Stimulated activated CD4-positive, alpha-beta T cell treated with anti-CD3 and anti-CD28 coated beads, Interleukin-4, amount 100 ng/mL, for 4 hours (primary cell): ENCODE measurements around the gene ATAD3A.
"Not testable (repeated sequence)": the region's sequence is repeated elsewhere in the genome, so short reads cannot be mapped to it uniquely, and the experiment has no call there.

Experiments
- DNase-seq, 2 experiments: peaks; one replicate each; pipeline ENCODE4 v3.0.0-alpha.2; 2020

ATAD3A gene

DNA sequence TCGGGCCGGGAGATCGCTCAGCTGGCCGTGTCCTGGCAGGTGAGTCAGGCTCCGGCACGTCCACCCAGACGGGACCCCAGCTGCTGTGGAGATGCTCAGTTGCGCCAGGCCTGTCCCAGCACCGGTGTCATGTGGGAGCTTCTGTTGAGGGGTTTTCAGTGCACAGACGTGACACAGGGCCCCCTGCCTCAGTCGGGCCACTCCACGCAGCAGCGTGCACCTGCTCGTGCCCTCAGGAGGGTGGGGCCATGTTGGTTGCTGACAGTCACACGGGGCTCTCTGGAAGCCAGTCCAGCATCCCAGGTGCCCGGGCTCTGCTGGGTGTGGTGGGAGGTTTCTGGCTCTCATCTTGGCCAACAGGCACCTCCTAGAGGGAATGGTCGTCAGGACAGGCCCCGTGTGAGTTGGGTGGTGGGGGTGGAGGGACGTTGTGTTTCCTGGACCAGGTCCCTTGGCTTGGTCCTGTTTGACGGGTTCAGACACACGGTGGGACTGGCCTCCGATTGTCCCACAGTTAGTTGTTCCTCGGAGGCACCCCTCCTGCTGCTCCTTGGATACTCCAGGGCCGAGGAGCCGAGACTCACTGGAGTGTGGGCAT is 21.2 kb upstream of the ATAD3A start:
- DNase-seq = no peak

DNA sequence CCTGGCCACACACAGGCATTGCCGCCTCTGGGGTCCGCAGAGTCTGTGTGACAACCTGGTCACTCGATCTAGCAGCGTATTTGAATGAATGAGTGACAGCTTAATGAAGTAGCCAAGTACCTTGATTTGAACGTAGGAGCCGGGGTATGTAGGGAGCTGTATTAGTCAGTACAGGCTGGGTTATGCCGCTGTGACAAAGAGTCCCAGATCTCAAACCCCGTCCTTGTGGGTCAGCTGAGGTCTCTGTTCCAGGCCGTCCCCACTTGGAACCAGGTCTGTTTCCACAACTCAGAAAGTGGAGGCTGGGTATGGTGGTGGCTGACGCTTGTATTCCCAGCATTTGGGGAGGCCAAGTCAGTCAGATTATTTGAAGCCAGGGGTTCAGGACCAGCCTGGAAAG is 20.4 kb upstream of the ATAD3A start:
- no peak for DNase-seq

DNA sequence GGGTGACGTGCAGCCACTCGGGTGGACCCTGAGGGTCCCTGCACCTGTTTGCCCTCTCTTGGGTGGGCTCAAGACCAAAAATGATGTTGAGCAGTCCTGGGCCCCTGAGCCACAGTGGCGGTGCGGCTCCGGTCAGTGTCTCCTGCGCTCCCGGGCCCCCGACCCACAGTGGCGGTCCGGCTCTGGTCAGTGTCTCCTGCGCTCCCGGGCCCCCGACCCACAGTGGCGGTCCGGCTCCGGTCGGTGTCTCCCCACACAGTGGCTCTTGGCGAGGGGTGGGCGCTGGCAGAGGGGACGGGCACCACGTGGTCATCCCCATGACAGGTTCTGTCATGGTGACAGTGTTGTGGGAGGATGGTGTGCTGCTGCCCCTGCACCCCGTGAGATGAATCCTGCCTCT is 17.7 kb upstream of the ATAD3A start:
- not testable (repeated sequence) for DNase-seq

DNA sequence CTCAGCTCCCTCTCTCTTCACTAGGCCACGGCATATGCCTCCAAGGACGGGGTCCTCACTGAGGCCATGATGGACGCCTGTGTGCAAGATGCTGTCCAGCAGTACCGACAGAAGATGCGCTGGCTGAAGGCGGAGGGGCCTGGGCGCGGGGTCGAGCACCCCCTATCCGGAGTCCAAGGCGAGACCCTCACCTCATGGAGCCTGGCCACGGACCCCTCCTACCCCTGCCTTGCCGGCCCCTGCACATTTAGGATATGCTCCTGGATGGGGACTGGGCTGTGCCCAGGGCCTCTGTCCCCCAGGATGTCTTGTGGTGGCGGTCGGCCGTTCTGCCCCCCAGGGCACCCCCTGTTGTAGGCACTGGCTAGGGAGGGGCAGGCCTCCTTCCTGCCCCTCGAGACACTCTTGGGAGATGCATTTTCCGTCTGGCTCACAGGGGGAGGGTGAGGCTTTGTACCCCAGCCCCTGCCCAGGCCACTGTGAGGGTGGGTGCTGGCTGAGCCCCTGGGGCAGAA is 16.4 kb upstream of the ATAD3A start:
- DNase-seq = not testable (repeated sequence)

DNA sequence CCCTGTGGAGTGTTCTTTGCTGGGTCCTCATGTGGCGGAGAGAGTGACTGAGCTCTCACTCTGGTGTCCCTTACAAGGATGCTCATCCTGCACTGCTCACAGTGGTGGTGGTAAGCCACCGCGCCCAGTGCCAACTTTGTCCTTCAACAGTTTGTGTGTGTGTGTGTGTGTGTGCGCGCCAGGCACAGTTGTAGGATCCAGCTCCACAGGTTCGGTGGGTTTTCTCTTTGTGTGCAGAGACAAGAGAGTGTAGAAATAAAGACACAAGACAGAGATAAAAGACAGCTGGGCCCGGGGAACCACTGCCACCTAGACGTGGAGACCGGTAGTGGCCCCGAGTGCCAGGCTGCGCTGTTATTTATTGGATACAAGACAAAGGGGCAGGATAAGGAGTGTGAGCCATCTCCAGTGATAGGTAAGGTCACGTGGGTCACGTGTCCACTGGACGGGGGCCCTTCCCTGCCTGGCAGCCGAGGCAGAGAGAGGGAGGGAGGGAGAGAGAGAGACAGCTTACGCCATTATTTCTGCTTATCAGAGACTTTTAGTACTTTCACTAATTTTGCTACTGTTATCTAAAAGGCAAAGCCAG is 7.1 kb upstream of the ATAD3A start:
- peak; percentile 57 to 59 for DNase-seq

DNA sequence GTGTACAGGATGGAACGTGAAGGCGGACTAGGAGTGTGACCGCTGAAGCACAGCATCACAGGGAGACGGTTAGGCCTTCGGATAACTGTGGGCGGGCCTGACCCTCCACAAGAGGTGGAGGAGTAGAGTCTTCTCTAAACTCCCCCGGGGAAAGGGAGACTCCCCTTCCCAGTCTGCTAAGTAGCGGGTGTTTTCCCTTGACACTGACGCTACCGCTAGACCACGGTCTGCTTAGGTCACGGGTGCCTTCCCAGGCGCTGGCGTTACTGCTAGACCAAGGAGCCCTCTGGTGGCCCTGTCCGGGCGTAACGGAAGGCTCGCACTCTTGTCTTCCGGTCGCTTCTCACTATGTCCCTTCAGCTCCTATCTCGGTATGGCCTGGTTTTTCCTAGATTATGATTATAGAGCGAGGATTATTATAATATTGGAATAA is 6.6 kb upstream of the ATAD3A start:
- DNase-seq = not testable (repeated sequence)

DNA sequence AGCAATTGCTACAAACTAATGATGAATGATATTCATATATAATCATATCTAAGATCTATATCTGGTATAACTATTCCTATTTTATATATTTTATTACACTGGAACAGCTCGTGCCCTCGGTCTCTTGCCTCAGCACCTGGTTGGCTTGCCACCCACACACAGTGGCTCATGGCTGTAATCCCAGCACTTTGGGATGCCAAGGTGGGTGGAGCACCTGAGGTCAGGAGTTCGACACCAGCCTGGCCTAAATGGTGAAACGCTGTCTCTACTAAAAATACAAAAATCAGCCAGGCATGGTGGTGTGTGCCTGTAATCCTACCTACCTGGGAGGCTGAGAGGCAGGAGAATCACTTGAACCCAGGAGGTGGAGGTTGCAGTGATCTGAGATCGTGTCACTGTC is 6.2 kb upstream of the ATAD3A start:
- not testable (repeated sequence) for DNase-seq

DNA sequence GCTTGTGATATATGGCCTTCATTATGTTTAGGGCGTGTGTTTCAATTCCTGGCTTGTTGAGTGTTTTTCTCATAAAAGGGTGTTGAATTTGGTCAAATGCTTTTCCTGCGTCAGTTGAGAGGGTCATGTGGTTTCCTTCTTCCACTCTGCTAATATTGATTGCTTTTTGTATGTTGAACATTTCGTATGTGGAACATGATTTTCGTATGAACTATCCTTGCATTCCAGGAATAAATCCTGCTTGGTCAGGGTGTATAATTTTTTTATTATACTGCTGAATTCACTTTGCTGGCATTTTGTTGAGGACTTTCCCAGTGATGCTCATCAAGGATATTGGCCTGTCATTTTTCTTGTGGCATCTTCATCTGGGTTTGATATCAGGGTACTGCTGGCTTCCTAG is 4.7 kb upstream of the ATAD3A start:
- DNase-seq = no peak

DNA sequence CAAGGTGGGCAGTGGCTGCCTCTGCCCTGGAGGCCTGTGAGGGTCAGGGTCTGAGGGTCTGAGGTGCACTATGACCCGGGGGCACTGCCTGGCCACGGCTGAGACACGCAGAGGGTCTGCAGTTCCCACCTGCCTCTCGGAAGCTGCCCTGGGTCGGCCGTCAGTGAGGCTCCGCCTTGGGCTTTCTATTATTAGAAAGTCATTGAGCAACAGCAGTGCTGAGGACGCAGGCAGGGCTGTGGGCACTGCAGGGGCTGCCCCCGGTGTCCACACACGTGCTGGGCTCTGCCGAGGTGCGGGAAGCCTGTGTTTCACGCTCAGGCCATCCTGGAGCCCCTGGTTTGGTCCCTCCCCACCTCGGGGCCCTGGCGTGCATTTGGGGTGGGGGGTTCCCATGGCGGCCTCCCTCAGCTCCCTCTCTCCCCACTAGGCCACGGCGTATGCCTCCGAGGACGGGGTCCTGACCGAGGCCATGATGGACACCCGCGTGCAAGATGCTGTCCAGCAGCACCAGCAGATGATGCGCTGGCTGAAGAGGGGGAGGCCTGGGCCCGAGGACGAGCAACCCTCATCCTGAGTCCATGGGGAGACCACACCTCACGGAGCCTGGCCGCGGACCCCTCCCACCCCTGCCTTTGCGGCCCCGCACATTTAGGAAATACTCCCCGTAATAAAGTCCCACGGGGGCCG is 3.0 kb upstream of the ATAD3A start:
- not testable (repeated sequence) for DNase-seq

DNA sequence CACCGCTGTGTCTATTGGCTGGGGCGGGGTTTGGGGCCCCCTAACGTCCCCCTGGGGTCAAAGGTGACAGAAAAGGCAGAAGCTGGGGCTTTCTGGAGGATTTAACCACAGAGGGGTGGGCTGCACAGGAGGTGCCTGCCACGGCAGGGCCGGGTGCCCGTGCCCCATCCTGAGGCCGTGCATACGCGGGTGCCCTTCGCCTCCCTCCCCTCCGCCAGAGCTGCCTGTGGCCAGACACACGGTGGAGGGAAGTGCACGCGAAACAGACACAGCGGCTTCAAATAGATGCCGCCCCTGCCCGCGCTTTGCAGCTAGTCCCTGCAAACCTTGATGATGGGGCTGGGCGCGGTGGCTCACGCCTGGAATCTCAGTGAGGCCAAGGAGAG is 2.5 kb upstream of the ATAD3A start:
- not testable (repeated sequence) for DNase-seq

DNA sequence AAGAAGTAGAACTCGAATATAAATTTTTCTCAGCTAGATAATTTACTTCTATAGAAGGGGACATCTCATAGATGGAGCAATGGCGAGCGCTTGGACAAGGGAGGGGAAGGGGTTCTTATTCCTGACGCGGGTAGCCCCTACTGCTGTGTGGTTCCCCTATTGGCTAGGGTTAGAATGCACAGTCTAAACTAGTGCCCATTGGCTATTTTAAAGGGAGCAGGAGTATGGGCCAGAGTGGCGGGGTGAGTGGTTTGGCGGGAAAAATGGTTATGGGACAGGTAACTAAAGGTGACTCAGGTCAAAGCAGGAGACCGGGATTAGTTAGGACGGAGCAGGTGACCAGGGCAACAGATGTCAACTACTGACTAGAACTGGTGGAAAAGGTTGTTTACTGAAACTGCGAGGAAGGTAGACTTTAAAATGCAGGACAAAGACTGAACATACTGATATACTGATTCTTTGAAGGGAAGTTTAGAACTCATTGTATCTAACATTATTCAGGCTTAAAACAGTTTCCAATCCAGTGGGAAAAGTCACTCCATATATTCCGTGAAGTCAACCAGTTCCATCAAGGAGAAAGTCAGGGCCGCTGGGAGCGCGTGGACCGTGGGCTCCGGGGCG is 940 bp upstream of the ATAD3A start:
- no peak for DNase-seq

DNA sequence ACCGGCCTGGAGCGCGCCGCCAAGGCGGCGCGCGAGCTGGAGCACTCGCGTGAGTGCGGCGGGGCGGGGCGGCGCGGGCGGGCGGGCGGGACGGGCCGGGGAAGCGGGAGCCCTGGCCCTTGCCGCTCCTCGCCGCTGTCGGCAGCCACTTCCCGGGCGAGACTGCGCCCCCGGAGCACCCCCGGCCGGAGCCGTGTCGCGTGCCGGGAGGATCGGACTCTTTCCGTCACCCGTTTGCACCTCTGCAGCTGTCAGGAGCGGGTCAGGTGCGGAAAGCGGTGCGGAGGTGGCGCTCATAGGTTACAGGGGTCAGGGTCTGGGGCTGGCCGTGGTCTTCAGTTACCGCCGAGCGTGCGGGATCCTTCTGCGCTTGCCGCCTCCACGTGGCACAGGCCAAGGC is 463 bp downstream of the ATAD3A start:
- DNase-seq = peak; percentile 19 to 23

DNA sequence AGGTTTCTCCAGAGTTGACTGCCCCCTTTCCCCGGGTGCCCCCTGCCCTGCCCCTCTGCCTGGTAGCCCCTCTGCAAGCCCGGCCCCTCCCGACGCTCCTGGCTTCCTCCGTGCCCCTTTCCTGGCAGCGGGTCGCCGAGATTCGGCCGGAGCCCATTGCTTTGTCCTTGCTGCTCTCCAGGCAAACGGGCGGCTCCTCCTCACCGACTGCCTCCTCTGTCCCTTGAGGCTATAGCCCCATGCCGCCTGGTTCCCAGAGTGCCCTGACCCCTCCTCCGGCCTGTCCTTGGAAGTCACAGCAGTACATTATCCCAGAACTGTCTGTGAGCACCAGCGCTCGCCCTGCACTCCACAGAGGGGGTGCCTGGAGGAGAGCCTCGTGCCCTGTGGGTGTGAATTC is 1.7 kb downstream of the ATAD3A start:
- DNase-seq = not testable (repeated sequence)

DNA sequence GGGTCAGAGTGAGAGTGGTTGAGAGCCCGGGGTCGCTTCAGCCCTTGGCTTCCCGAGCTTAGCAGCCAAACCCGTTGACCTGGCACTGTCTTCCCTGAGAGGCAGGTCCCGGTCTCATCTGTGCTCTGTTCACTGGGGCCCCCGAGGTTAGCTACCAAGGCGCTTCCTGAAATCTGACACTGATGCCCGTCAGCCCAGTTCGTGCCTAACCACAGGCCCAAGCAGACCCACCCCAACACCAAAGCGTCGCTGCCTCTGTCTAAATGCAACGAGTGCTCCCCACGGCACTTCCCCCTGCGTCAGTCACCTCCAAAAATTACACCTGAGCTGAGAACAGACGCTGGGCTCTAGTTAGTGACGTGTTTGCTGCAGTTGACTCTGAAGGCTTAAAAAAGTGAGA is 2.4 kb downstream of the ATAD3A start:
- DNase-seq = not testable (repeated sequence)

DNA sequence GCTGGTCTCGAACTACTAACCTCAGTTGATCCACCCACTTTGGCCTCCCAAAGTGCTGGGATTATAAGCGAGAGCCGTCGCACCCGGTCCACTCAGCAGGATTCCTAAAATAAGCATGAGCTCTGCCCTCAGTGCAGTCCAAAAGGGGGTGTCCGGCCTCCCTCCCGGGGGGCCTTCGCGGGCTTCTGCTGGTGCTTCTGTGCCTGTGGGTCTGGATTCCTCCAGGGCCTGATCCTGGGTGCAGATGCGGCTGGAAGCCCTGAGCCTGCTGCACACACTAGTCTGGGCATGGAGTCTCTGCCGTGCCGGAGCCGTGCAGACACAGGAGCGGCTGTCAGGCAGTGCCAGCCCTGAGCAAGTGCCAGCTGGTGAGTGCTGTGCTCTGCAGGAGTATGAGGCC is 5.0 kb downstream of the ATAD3A start:
- DNase-seq = not testable (repeated sequence)

DNA sequence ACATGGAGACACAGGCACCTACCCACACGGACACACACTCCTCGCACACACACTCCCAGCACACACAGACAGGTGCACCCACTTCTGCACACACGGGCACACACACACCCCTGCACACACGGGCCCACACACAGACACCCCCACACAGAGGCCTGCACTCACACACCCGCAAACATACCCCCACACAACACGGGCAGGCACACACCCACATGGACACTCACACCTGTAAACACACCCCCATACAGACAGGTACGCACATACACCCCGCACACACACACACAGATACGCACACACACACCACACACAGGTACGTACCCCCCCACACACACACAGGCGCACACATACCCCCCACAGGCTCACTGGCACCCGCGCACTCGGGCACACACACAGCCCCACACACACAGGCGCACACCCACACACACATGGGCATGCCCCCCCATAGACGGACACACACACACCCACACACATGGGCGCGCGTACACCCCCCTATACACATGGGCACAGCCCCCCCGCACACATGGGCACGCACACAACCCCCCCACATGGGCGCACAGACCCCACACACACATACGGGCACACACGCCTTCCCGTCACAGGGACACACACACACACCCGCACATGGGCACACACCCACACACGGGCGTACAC is 6.1 kb downstream of the ATAD3A start:
- no peak for DNase-seq

DNA sequence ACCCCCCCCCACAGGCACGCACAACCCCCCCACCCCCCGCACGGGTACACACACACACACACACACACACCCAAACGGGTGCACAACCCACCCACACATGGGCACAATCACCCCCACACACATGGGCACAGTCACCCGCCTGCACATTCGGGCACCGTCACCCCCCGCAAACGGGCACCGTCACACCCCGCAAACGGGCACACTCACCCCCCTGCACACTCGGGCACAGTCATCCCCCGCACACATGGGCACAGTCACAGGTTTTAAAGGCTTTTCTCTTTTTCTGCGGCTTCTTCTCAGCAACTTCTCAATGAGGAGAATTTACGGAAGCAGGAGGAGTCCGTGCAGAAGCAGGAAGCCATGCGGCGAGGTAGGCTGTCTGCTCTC is 6.7 kb downstream of the ATAD3A start:
- DNase-seq = not testable (repeated sequence)

DNA sequence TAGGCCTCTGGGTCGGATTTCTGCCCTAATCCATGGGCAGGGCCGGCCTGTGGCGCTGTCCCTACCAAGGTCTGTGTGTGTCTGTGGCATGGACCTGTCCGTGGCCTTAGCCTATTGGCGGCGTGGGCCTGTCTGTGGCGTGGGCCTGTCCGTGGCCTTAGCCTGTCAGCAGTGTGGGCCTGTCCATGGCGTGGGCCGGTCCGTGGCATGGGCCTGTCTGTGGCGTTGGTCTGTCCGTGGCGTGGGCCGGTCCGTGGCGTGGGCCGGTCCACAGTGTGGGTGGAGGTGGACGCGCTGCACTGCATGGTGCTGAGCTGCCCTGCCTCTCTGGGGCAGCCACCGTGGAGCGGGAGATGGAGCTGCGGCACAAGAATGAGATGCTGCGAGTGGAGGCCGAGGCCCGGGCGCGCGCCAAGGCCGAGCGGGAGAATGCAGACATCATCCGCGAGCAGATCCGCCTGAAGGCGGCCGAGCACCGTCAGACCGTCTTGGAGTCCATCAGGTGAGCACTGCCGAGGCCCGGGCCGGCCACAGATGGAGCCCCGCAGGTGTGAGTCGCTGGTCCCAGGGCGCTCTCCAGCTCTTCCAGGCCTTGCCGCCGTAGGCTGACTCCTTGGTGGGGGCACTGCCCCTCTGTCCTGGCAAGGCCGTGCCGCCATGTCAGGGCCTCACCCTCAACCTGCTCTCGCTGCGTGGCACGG is 8.0 kb downstream of the ATAD3A start:
- DNase-seq = not testable (repeated sequence)

DNA sequence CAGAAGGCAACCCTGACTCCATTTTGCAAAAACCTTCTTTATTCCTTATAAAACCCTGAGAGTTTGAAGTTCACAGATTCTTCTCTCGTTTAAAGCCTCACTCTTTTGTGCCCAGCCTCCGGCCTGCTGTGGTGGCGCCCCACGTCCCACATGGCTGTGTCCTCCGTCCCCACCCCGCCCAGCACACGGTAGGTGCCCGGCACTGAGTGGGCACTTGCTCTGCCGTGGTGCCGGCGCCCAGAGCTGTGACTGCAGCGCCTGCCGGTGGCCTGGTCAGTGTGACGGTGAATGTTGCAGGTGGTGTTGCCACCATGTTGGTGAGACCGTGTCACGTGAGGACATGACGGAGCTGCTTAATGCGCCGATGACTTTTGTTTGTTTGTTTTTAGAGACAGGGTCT is 9.4 kb downstream of the ATAD3A start:
- DNase-seq = no peak

DNA sequence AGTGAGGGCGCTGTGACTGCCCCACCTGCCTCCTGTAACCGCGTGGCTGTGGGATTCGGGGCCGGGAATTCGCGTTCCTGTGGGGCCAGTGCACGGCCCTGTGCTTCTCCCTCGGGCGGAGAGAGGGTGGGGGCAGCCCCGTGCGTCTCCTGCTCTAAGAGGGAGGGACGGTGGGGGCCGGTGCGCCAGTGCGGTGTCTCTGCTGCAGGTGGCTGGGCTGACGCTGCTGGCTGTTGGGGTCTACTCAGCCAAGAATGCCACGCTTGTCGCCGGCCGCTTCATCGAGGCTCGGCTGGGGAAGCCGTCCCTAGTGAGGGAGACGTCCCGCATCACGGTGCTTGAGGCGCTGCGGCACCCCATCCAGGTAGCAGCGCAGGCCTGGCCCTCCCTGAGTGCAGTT is 10.6 kb downstream of the ATAD3A start:
- DNase-seq = not testable (repeated sequence)

DNA sequence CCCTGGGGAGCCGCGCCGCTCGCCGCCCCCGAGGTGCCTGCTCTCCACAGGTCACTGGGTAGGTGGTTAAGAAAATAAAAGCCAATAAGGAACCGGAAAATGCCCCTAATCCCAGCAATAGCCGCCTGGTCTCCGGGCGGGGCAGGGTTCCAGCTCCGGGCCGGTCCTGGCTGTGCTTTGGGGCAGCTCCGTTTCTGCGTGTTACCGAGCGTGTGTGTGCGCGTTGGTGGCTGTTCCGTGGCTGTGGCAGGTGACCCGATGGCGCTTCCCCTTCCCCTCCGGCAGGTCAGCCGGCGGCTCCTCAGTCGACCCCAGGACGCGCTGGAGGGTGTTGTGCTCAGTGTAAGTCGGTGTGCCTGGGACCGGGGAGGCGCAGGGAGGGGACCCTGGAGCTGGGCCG is 11.3 kb downstream of the ATAD3A start:
- not testable (repeated sequence) for DNase-seq

DNA sequence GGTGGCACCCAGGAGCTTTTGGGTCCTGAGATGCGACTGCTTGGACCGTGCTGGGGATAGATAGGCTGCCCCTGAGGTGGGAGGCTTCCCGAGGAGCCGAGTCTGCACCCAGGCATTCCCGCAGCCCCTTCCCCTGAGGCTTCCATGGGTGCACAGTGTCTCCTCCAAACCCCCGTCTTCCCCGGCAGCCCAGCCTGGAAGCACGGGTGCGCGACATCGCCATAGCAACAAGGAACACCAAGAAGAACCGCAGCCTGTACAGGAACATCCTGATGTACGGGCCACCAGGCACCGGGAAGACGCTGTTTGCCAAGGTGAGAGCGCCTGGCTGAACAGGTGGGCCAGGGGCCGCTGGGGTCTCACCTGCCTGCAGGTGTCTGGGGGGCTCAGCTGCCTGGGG is 11.7 kb downstream of the ATAD3A start:
- not testable (repeated sequence) for DNase-seq
